Measurements from ENCODE around the gene GRIK2.

DNA sequence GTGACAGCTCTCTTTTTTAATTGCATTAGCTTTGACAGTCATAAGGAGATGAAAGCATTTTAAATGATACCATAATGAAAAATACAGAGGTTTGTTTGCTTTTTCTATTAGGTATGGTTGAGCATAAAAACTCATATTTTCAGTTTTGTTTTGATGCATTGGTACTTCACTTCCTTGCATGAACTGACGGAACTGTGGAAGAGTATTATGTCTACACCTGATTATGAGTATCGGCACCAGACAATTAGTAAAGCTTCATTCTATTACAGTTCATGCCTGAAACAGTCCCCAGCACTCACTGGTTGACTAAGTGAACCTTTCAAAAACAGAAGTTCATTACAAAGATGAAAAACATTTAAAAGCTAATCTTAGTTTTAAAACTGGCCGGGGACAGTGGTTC lies 593.0 kb downstream of the GRIK2 start:
- TF ChIP-seq EZH2 (IDR thresholded peaks at IDR 0.05; ENCODE audit: insufficient read depth, low read length) (no peak), CTCF (IDR thresholded peaks at IDR 0.05; ENCODE audit: insufficient read depth, low read depth, low read length) (no peak)
